Fibroblast of skin of abdomen (primary cell): ENCODE results near the gene AGPAT2.

Source experiments
- DNase-seq: peaks from one replicate; pipeline ENCODE4 v3.0.0-alpha.2; 2013

Gene AGPAT2

GRCh38 chr9:136673088-136673974, 13.9 kb downstream of the AGPAT2 start:
- no peak for DNase-seq

GRCh38 chr9:136672431-136673087, 14.7 kb downstream of the AGPAT2 start:
- DNase-seq, result no peak

- no peak for DNase-seq
Observed at GRCh38 chr9:136671646-136672430, 15.4 kb downstream of the AGPAT2 start.

DNA sequence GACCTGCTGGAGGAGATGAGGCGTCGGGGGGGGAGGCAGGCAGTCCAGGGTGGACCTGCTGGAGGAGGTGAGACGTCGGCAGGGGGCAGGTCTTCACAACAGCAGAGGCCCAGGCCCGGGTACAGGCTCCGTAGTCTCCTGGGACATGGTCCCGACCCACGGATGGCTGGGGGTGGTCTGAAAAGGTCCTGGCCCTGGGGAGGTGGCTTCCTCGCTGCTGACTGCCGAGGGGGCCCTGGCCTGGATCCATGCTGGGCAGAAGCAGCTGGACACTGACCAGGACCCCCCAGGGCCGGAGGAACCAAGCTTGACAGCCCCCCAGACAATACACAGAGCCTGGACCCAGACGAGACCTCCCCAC, 16.0 kb downstream of the AGPAT2 start:
- no peak for DNase-seq

DNA sequence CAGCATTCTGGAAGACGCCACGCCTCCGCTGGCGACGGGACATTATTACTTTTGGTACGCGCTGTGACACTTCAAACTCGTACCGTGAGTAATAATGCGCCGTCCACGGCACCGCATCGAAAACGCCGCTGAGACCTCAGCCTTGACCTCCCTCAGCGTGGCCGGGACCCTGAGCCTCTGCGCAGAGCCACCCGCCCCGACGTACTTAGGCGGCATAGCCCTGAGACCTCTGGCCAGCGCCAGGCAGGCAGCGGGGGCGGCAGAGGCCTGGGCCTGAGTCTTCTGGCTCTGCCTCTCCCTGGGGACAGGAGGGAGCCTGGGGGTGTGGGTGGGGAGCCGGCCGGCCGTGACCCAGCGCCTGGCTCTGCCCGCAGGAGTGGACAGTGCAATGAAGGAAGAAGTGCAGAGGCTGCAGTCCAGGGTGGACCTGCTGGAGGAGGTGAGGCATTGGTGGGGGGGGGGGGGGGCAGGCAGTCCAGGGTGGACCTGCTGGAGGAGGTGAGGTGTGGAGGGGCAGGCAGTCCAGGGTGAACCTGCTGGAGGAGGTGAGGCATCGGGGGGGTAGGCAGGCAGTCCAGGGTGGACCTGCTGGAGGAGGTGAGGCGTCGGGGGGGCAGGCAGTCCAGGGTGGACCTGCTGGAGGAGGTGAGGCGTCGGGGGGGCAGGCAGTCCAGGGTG, 16.5 kb downstream of the AGPAT2 start:
- no peak for DNase-seq

DNA sequence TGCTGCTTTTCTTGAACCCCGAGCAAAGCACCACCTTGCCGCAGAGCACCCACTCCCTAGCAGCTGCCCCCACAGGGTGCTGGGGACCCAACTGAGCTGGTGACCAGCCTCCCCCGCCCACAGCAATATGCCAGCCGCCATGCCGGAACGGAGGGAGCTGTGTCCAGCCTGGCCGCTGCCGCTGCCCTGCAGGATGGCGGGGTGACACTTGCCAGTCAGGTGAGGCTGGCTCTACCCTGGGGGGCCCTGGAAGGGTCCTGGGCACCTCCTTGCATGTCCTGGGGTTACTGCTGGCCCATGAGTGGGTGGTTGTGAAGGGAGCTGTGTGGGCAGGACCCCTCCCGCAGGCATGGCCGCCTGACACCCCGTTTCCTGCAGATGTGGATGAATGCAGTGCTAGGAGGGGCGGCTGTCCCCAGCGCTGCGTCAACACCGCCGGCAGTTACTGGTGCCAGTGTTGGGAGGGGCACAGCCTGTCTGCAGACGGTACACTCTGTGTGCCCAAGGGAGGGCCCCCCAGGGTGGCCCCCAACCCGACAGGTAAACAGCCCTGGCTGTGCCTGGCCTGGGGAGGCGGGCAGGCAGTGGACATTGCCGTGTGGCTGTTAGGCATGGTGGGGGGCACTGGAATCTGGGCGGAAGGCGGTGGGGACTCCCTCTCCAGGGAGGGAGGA, 17.3 kb downstream of the AGPAT2 start:
- no peak for DNase-seq

- no peak for DNase-seq
Observed at GRCh38 chr9:136668983-136669790, 18.1 kb downstream of the AGPAT2 start.

DNA sequence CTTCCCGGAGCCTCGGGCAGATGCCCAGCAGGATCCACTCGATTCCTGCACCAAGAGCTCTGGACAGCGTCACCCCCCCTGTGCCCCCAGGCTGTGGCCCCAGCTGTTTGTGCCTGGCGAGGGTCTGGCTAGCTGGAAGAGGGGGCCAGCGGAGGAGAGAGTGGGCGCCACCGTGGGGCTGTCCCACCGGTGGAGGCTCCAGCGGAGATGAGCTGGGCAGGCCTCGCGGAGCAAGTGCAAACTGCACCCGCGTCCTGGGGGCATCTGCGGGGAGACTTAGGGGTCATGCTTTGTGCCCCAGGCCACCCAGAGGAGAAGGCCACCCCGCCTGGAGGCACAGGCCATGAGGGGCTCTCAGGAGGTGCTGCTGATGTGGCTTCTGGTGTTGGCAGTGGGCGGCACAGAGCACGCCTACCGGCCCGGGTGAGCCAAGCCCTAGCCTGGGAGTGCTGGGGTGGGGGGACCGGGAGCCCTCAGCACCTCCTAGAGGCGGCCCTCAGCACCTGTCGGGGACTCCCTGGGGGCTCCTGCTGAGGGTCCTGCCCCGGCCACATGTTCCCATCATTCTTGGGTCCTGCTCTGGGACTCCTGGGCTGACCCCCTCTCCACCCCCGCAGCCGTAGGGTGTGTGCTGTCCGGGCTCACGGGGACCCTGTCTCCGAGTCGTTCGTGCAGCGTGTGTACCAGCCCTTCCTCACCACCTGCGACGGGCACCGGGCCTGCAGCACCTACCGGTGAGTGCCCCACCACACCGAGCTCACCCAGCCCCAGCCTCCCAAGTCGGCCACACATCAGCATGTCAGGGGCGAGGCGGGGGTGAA, 19.1 kb downstream of the AGPAT2 start:
- no peak for DNase-seq

- DNase-seq, result no peak
Observed at GRCh38 chr9:136667214-136667939, 19.9 kb downstream of the AGPAT2 start.

DNA sequence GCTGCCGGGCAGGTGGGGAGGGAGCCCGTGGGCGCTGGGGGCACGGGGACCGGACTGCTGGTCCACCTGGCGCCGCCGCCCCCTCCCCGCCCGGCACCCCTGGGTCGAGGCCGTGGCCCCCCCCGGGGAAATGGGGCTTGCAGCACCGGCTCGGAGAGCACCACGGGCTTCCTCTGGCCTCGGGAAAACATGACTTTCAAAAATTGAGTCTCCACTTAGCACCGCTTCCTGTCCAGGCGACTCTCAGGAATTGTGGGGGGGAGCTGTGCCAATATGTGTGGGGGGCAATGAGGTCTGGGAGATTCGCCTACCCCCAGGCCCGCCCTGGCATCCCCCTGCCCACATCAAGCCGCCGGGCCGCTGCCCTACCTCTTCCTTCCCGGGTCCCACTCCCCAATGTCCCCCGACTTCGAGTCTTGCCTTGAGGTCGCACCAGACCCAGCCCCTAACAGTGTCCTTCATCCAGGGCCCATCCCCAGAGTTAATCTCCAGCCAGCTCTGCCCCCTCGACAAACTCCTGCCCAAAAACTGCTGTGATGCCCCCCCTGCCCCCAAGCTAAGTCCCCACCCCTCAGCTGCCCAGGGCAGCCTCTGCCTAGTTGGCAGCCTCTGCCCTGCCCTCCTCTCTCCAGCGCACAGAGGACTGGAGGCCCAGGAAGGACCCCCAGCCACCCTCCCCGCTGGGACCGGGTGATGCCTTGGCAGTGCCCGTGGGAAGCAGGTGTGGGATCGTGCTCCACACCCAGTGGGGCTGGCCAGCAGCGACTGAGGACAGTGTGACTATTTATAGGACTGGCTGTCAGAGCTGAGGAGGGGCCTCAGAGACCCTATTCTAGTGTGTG, 20.7 kb downstream of the AGPAT2 start:
- DNase-seq, result no peak

- DNase-seq, result no peak
Observed at GRCh38 chr9:136665704-136666371, 21.4 kb downstream of the AGPAT2 start.

DNA sequence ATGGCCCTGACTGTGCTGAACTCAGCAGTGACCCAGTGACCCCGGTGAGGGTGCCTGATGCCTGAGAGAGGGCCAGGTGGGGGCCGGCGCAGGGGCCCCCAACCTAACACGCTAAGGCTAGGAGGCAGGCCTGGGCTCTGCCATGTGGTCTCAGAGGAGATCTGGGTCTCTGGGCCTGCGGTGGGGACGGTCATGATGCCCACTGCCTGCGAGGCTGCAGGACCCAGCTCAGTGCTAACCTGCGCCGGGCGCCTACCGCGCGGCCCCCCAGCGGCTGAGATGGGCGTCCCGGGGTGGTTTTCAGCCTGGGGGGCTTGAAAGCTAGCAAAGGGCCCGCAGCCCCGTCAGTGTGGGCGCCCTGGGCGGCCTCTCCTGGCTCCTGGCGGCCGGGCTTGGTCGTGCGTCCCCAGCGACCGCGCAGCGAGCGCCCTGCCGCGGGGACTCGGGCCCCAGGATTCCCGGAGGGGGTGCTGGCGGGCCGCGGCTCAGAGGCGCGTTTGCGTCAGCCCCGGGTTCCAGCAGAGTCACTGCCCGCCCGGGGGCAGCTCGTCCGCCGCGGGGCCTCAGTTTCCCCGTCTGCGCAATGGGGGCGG, 22.1 kb downstream of the AGPAT2 start:
- peak; percentile 12 for DNase-seq

- DNase-seq, result no peak
Observed at GRCh38 chr9:136664000-136664915, 23.0 kb downstream of the AGPAT2 start.

GRCh38 chr9:136662656-136663581, 24.3 kb downstream of the AGPAT2 start, which contains the start of gene EGFL7:
TSS of gene EGFL7 (plus strand) at chr9:136662916. CDS start at chr9:136668283, 5,367 bp downstream.
- DNase-seq, result no peak

DNA sequence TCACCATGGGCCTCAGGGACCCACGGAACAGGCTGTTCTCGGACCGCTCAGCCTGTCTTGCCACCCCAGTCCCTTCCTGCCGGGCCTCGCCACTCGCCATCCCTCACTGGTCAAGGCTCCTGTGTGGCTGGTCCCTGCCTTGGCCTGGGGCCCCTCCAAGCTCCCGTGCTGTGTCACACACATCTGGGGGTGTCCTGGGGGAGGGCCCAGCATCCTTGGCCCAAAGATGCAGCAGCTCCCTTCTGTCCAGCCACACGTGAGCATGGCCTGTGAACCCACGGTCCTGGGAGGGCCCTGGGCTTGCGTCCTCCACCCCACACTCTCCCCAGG, 25.0 kb downstream of the AGPAT2 start:
- no peak for DNase-seq
